B cell (primary cell): ENCODE data around the gene CDIP1.

ENCODE experiments used
- EZH2 ChIP-seq: IDR thresholded peaks from 2 replicates; pipeline ENCODE4 v1.6.1; 2012; ENCODE audit warnings: borderline replicate concordance, low read depth, mild to moderate bottlenecking, moderate library complexity, low read length; ENCODE audit not compliant: insufficient read depth, poor library complexity, severe bottlenecking
- TF ChIP-seq, protein P1 (sequence below): fragments of 200-600 bp; IDR thresholded peaks from one replicate; pipeline ENCODE4 v1.8.0; 2022; ENCODE audit warnings: antibody characterized with exemption, mild to moderate bottlenecking

GRCh38 chr16:4486126-4486893 lies 52.3 kb downstream of the CDIP1 start:
- TF ChIP-seq, protein P1, sequence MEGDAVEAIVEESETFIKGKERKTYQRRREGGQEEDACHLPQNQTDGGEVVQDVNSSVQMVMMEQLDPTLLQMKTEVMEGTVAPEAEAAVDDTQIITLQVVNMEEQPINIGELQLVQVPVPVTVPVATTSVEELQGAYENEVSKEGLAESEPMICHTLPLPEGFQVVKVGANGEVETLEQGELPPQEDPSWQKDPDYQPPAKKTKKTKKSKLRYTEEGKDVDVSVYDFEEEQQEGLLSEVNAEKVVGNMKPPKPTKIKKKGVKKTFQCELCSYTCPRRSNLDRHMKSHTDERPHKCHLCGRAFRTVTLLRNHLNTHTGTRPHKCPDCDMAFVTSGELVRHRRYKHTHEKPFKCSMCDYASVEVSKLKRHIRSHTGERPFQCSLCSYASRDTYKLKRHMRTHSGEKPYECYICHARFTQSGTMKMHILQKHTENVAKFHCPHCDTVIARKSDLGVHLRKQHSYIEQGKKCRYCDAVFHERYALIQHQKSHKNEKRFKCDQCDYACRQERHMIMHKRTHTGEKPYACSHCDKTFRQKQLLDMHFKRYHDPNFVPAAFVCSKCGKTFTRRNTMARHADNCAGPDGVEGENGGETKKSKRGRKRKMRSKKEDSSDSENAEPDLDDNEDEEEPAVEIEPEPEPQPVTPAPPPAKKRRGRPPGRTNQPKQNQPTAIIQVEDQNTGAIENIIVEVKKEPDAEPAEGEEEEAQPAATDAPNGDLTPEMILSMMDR = no peak
- no peak for TF ChIP-seq EZH2
